ENCODE results near the gene GRIN3A. TPM values are rescaled to one million over a fixed set of nuclear protein-coding genes. Genes with fewer than 3 reads are reported as not detected.
A peak's percentile ranks its signal among the peaks of the same experiment; 100 is the strongest.
"Not testable (repeated sequence)": the region's sequence is repeated elsewhere in the genome, so short reads cannot be mapped to it uniquely, and the experiment has no call there.

Gene GRIN3A
- total and polyA plus RNA-seq, 5 donors = 0.09 to 0.31 (median 0.19) TPM; not detected in 1

GRCh38 chr9:101574731-101575333, 163.6 kb downstream of the GRIN3A start:
- H3K4me1 ChIP-seq (ENCODE audit: control insufficient read depth, insufficient read depth, low read length) = no peaks in the 10 kb centered on the region
- no peak overlapping the region for H3K27ac ChIP-seq (ENCODE audit: low read length)
- no peaks in the 10 kb centered on the region for H3K9me3 ChIP-seq (ENCODE audit: control insufficient read depth, low read length)
- H3K4me3 ChIP-seq (ENCODE audit: low read length) = no peak overlapping the region
- no peaks in the 10 kb centered on the region for H3K27me3 ChIP-seq (ENCODE audit: control insufficient read depth, insufficient read depth)
- intact Hi-C loops (cut with DNase I) = no loop called here
- DNase-seq = no peak
- no peak for ATAC-seq

DNA sequence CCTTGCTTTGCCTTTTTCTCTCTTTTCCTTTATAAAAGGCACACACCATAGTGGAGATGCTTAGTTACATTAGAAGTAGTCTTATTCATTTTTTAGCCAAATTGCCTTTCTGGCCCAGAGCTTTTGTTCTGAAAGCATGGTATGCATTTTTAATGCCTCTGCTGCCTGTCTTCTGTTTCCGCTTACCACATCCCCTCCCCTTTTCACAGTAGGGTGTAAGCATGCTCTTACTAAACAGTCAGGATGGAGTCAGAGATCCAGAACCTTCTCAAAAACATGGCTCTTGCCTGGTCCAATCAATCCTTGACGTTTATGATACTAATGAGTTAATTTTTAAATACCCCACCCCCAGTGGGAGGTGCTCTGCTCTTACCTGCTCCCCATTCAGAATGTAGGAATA, 166.1 kb downstream of the GRIN3A start:
- no peak overlapping the region for H3K27ac ChIP-seq (ENCODE audit: low read length)
- ATAC-seq (no peak), DNase-seq (no peak)
- intact Hi-C loops (cut with DNase I) = no loop called here
- H3K27me3 ChIP-seq (ENCODE audit: control insufficient read depth, insufficient read depth) = no peaks in the 10 kb centered on the region
- H3K4me3 ChIP-seq (ENCODE audit: low read length) = no peak overlapping the region
- 86% methylated on average over 2 of the region's 2 CpGs for WGBS
- H3K4me1 ChIP-seq (ENCODE audit: control insufficient read depth, insufficient read depth, low read length) = no peaks in the 10 kb centered on the region
- H3K9me3 ChIP-seq (ENCODE audit: control insufficient read depth, low read length) = no peaks in the 10 kb centered on the region

- 59% methylated on average over 1 of the region's 1 CpG for WGBS
- ATAC-seq (no peak), DNase-seq (no peak)
- H3K4me3 ChIP-seq (ENCODE audit: low read length) = no peak overlapping the region
- no peaks in the 10 kb centered on the region for H3K4me1 ChIP-seq (ENCODE audit: control insufficient read depth, insufficient read depth, low read length)
- no peaks in the 10 kb centered on the region for H3K9me3 ChIP-seq (ENCODE audit: control insufficient read depth, low read length)
- intact Hi-C loops (cut with DNase I) = no loop called here
- H3K27ac ChIP-seq (ENCODE audit: low read length) = no peak overlapping the region
- no peaks in the 10 kb centered on the region for H3K27me3 ChIP-seq (ENCODE audit: control insufficient read depth, insufficient read depth)
Measured at GRCh38 chr9:101571114-101571513, 167.3 kb downstream of the GRIN3A start.

DNA sequence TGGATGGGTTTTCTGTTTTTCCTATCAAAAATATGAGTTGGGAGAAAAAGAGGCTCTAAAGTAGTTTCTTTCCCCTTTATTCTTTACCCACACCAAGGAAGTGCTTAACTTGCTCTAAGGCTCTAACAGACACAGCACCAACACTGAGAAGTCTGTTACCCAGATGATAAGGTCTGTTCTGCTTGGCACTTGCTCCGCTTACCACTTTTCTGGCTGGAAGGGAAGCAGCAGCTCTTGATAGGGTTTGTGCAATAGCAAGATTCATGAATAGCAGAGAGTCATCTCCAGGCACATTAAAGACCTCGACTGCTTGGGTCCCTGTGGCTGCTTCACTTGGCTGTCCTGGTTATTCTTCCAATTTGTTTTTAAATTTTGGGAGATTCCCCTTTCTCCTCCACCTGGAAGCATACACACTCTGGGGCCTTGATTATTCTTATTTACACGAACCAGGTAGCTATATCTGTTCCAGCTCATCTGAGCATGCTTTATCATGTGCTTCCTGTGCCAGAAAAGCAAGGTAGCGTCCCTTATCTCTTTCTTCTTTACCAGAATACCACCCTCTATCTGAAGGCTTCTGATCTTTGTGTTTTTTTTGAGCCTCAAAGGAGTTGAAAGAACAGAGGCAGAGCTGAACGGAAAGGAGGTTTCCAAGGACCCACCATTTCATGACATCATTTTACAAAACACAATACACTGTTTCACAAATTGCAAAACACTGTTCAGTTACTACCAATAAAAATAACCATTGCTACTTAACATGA, 168.5 kb downstream of the GRIN3A start:
- ATAC-seq (peak; percentile 48 to 70), DNase-seq (peak in 1 of 3 donors; percentile 26)
- no peaks in the 10 kb centered on the region for H3K9me3 ChIP-seq (ENCODE audit: control insufficient read depth, low read length)
- no peaks in the 10 kb centered on the region for H3K27me3 ChIP-seq (ENCODE audit: control insufficient read depth, insufficient read depth)
- WGBS = 59% methylated on average over 5 of the region's 5 CpGs
- intact Hi-C loops (cut with DNase I) = no loop called here
- no peaks in the 10 kb centered on the region for H3K4me1 ChIP-seq (ENCODE audit: control insufficient read depth, insufficient read depth, low read length)
- no peak overlapping the region for H3K4me3 ChIP-seq (ENCODE audit: low read length)
- no peak overlapping the region for H3K27ac ChIP-seq (ENCODE audit: low read length)

DNA sequence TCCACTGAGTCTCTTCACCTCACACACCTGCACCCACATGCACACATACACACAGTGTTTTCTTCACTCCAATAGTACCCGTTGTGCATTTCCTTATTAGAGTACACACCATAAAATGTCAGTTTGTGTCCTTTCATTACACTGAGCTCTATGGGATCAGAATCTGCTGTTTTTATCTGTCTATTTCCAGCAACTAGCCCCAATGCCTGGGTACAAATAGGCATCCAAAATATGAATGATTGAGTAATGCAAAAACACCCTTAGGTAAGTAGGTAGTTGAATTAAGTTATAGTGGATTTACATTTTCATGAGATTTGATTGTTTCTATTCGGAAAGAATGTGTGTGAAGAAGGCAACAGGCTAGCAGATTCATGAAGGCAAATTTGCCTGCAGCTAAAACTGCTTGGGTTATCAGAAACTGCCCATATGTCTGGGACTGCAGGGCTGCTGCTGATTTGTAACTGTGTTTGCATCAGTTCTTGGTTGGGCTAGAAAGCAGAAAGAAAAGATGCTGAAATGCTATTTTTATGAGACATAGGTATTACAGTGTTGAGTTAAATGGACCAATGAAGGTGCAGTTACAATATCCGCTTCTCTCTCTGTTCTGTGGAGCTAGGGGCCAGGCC, 170.6 kb downstream of the GRIN3A start:
- Histone ChIP-seq H3K4me1 (ENCODE audit: control insufficient read depth, insufficient read depth, low read length) (no peaks in the 10 kb centered on the region), H3K27me3 (ENCODE audit: control insufficient read depth, insufficient read depth) (no peaks in the 10 kb centered on the region), H3K27ac (ENCODE audit: low read length) (no peak overlapping the region), H3K9me3 (ENCODE audit: control insufficient read depth, low read length) (no peaks in the 10 kb centered on the region), H3K4me3 (ENCODE audit: low read length) (no peak overlapping the region)
- DNase-seq (no peak), ATAC-seq (no peak)
- 93% methylated on average over 3 of the region's 3 CpGs for WGBS
- intact Hi-C loops (cut with DNase I) = no loop called here

- intact Hi-C loops (cut with DNase I) = no loop called here
- H3K27ac ChIP-seq (ENCODE audit: low read length) = no peak overlapping the region
- DNase-seq (no peak), ATAC-seq (no peak)
- WGBS = 81% methylated on average over 5 of the region's 5 CpGs
- H3K4me1 ChIP-seq (ENCODE audit: control insufficient read depth, insufficient read depth, low read length) = no peaks in the 10 kb centered on the region
- H3K27me3 ChIP-seq (ENCODE audit: control insufficient read depth, insufficient read depth) = no peaks in the 10 kb centered on the region
- no peaks in the 10 kb centered on the region for H3K9me3 ChIP-seq (ENCODE audit: control insufficient read depth, low read length)
- no peak overlapping the region for H3K4me3 ChIP-seq (ENCODE audit: low read length)
Measured at GRCh38 chr9:101566904-101567724, 171.3 kb downstream of the GRIN3A start.

DNA sequence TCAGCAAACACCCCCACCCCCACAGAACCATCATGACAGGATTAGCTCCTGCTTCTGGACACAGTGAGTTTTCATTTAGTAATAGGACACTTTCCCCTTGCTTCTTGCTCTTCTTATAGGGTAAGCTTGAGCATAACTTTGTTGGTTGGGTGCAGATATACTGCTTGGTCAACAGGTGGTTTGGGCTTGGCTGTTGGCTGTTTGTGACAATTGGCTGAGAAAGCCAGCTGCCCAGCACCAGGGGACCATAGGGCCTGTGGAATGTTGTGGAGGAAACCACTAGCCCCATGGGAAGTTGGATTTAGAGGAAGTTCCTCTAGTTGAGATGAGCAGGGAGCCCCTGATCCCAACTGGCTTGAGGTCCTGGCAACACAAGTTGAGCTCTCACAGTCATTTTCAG, 174.2 kb downstream of the GRIN3A start:
- DNase-seq = no peak
- H3K27ac ChIP-seq (ENCODE audit: low read length) = no peak overlapping the region
- no peaks in the 10 kb centered on the region for H3K27me3 ChIP-seq (ENCODE audit: control insufficient read depth, insufficient read depth)
- no peak for ATAC-seq
- no peaks in the 10 kb centered on the region for H3K9me3 ChIP-seq (ENCODE audit: control insufficient read depth, low read length)
- intact Hi-C loops (cut with DNase I) = no loop called here
- H3K4me3 ChIP-seq (ENCODE audit: low read length) = no peak overlapping the region
- H3K4me1 ChIP-seq (ENCODE audit: control insufficient read depth, insufficient read depth, low read length) = no peaks in the 10 kb centered on the region

- 88% methylated on average over 1 of the region's 1 CpG for WGBS
- H3K9me3 ChIP-seq (ENCODE audit: control insufficient read depth, low read length) = no peaks in the 10 kb centered on the region
- no peak for ATAC-seq
- no peaks in the 10 kb centered on the region for H3K4me1 ChIP-seq (ENCODE audit: control insufficient read depth, insufficient read depth, low read length)
- intact Hi-C loops (cut with DNase I) = no loop called here
- no peaks in the 10 kb centered on the region for H3K27me3 ChIP-seq (ENCODE audit: control insufficient read depth, insufficient read depth)
- no peak overlapping the region for H3K27ac ChIP-seq (ENCODE audit: low read length)
- DNase-seq = no peak
- H3K4me3 ChIP-seq (ENCODE audit: low read length) = no peak overlapping the region
Measured at GRCh38 chr9:101562966-101563365, 175.5 kb downstream of the GRIN3A start.

GRCh38 chr9:101561740-101562139, 176.7 kb downstream of the GRIN3A start:
- Histone ChIP-seq H3K27me3 (ENCODE audit: control insufficient read depth, insufficient read depth) (no peaks in the 10 kb centered on the region), H3K4me3 (ENCODE audit: low read length) (no peak overlapping the region), H3K4me1 (ENCODE audit: control insufficient read depth, insufficient read depth, low read length) (no peaks in the 10 kb centered on the region), H3K27ac (ENCODE audit: low read length) (no peak overlapping the region), H3K9me3 (ENCODE audit: control insufficient read depth, low read length) (no peaks in the 10 kb centered on the region)
- WGBS = 95% methylated on average over 1 of the region's 1 CpG
- no peak for ATAC-seq
- no peak for DNase-seq
- intact Hi-C loops (cut with DNase I) = no loop called here

- H3K27ac ChIP-seq (ENCODE audit: low read length); H3K27me3 ChIP-seq (ENCODE audit: control insufficient read depth, insufficient read depth); ATAC-seq; intact Hi-C loops (cut with DNase I); H3K4me1 ChIP-seq (ENCODE audit: control insufficient read depth, insufficient read depth, low read length); H3K4me3 ChIP-seq (ENCODE audit: low read length); H3K9me3 ChIP-seq (ENCODE audit: control insufficient read depth, low read length): not testable (repeated sequence)
- WGBS = 76% methylated on average over 17 of the region's 18 CpGs
- peak in 1 of 3 donors; percentile 32 for DNase-seq
Measured at GRCh38 chr9:101549472-101550098, 188.9 kb downstream of the GRIN3A start.

Data from right cardiac atrium (tissue), 5 donors.